ENCODE measurements around the gene EXT2.

EXT2 gene

GRCh38 chr11:44241851-44242250 is 146.4 kb downstream of the EXT2 start:
- DNase-seq (ENCODE audit: low read depth in 2 of 2) = no peak

GRCh38 chr11:44243086-44243485 is 147.6 kb downstream of the EXT2 start:
- no peak for DNase-seq (ENCODE audit: low read depth in 2 of 2)

- no peak for DNase-seq (ENCODE audit: low read depth in 2 of 2)
These were observed 148.3 kb downstream of the EXT2 start for GRCh38 chr11:44243595-44244343.

GRCh38 chr11:44244639-44245310 is 149.3 kb downstream of the EXT2 start:
- DNase-seq (ENCODE audit: low read depth in 2 of 2) = no peak

- DNase-seq (ENCODE audit: low read depth in 2 of 2) = no peak
These were observed 151.2 kb downstream of the EXT2 start for GRCh38 chr11:44246726-44247125.

GRCh38 chr11:44247508-44247907 is 152.0 kb downstream of the EXT2 start:
- DNase-seq (ENCODE audit: low read depth in 2 of 2) = no peak

GRCh38 chr11:44248109-44248508 is 152.6 kb downstream of the EXT2 start:
- no peak for DNase-seq (ENCODE audit: low read depth in 2 of 2)

- DNase-seq (ENCODE audit: low read depth in 2 of 2) = no peak
These were observed 154.9 kb downstream of the EXT2 start for GRCh38 chr11:44250421-44250820.

GRCh38 chr11:44252999-44253602 is 157.6 kb downstream of the EXT2 start:
- no peak for DNase-seq (ENCODE audit: low read depth in 2 of 2)

- no peak for DNase-seq (ENCODE audit: low read depth in 2 of 2)
These were observed 160.1 kb downstream of the EXT2 start for GRCh38 chr11:44255406-44256071.

- DNase-seq (ENCODE audit: low read depth in 2 of 2) = no peak
These were observed 161.3 kb downstream of the EXT2 start for GRCh38 chr11:44256673-44257291.

- DNase-seq (ENCODE audit: low read depth in 2 of 2) = no peak
These were observed 162.1 kb downstream of the EXT2 start for GRCh38 chr11:44257338-44258189.

GRCh38 chr11:44258190-44258489 is 162.7 kb downstream of the EXT2 start:
- no peak for DNase-seq (ENCODE audit: low read depth in 2 of 2)

- DNase-seq (ENCODE audit: low read depth in 2 of 2) = no peak
These were observed 163.5 kb downstream of the EXT2 start for GRCh38 chr11:44258839-44259420.

GRCh38 chr11:44260081-44260480 is 164.6 kb downstream of the EXT2 start:
- DNase-seq (ENCODE audit: low read depth in 2 of 2) = no peak

GRCh38 chr11:44261800-44262591 is 166.5 kb downstream of the EXT2 start:
- DNase-seq (ENCODE audit: low read depth in 2 of 2) = no peak

- no peak for DNase-seq (ENCODE audit: low read depth in 2 of 2)
These were observed 168.4 kb downstream of the EXT2 start for GRCh38 chr11:44263738-44264437.

GRCh38 chr11:44264438-44264749 is 168.9 kb downstream of the EXT2 start:
- no peak for DNase-seq (ENCODE audit: low read depth in 2 of 2)

- no peak for DNase-seq (ENCODE audit: low read depth in 2 of 2)
These were observed 169.3 kb downstream of the EXT2 start for GRCh38 chr11:44264761-44265160.
